GM19099 (cell line): ENCODE measurements around the gene EVX2.

Experiments used
- POLR2A ChIP-seq: IDR thresholded peaks from 3 replicates; pipeline ENCODE4 v1.6.1; 2011; ENCODE audit warnings: low read depth; ENCODE audit not compliant: insufficient read length; ENCODE audit errors: extremely low read depth

Gene EVX2

GRCh38 chr2:176114120-176114929 lies 30.6 kb upstream of the EVX2 start:
- TF ChIP-seq POLR2A = no peak

- TF ChIP-seq POLR2A = no peak
Observed at GRCh38 chr2:176112375-176113302, 28.9 kb upstream of the EVX2 start.

GRCh38 chr2:176111846-176112374 lies 28.1 kb upstream of the EVX2 start:
- no peak for TF ChIP-seq POLR2A

- no peak for TF ChIP-seq POLR2A
Observed at GRCh38 chr2:176111309-176111663, 27.5 kb upstream of the EVX2 start.

GRCh38 chr2:176110415-176111308 lies 26.9 kb upstream of the EVX2 start:
- TF ChIP-seq POLR2A = no peak

GRCh38 chr2:176109946-176110345 lies 26.2 kb upstream of the EVX2 start:
- TF ChIP-seq POLR2A = no peak

GRCh38 chr2:176109192-176109901 lies 25.6 kb upstream of the EVX2 start:
- TF ChIP-seq POLR2A = no peak

GRCh38 chr2:176107731-176108181 lies 24.0 kb upstream of the EVX2 start:
- TF ChIP-seq POLR2A = no peak

GRCh38 chr2:176106581-176107539 lies 23.1 kb upstream of the EVX2 start, which contains the start of gene HOXD11:
Gene HOXD11 (plus strand): TSS chr2:176107280. CDS start chr2:176107356, 76 bp downstream.
- TF ChIP-seq POLR2A = no peak

- no peak for TF ChIP-seq POLR2A
Observed at GRCh38 chr2:176105730-176106580, 22.2 kb upstream of the EVX2 start.

GRCh38 chr2:176105078-176105729 lies 21.4 kb upstream of the EVX2 start:
- TF ChIP-seq POLR2A = no peak
